H1 (cell line): ENCODE data around the gene GAS7. TPM values are rescaled to one million over a fixed set of nuclear protein-coding genes. Genes with fewer than 3 reads are reported as not detected.

Experiments used
- CTCF ChIA-PET: fragments of 300-600 bp; sonication (Branson Sonifier 250); formaldehyde crosslinking; loops from one replicate; lab custom pipeline; 2021; ENCODE audit not compliant: partially characterized antibody; lab: Charles Lee
- POLR2A ChIA-PET: fragments of 300-600 bp; sonication (Branson Sonifier 250); formaldehyde crosslinking; loops from one replicate; lab custom pipeline; 2021; ENCODE audit warnings: inconsistent platforms; ENCODE audit not compliant: partially characterized antibody; lab: Charles Lee
- DNase-seq, 2 experiments: peaks; one replicate each; pipeline versions ENCODE4 v3.0.0 to v3.0.0-alpha.2; 2010 to 2022; ENCODE audit warnings: low spot score in 2 of 2, low read depth in 1 of 2, mixed read lengths in 1 of 2
- FAIRE-seq: peaks from 2 replicates; lab custom pipeline; 2011; peaks lifted over from hg19 to GRCh38; lab: Jason Lieb, UNC
- H2AFZ ChIP-seq: 2 replicates; pipeline ENCODE4 v1.8.1; 2012; ENCODE audit warnings: low read length, inconsistent platforms
- H2AK5ac ChIP-seq: 2 replicates; pipeline ENCODE4 v1.6.1; 2013; ENCODE audit warnings: low read depth, low read length
- H2BK120ac ChIP-seq: replicated peaks from 2 replicates; pipeline ENCODE3; 2013; ENCODE audit warnings: low read depth, low read length, inconsistent platforms
- H2BK12ac ChIP-seq: 2 replicates; pipeline ENCODE4 v1.6.1; 2013; ENCODE audit warnings: low read depth, low read length
- H2BK15ac ChIP-seq: 2 replicates; pipeline ENCODE4 v1.6.1; 2013; ENCODE audit warnings: low read length
- H2BK20ac ChIP-seq: 2 replicates; pipeline ENCODE4 v1.6.1; 2013; ENCODE audit warnings: low read length
- H2BK5ac ChIP-seq: 2 replicates; pipeline ENCODE4 v1.6.1; 2013; ENCODE audit warnings: low read depth, low read length
- H3K14ac ChIP-seq: 2 replicates; pipeline ENCODE4 v1.6.1; 2013; ENCODE audit warnings: inconsistent platforms; ENCODE audit not compliant: insufficient read length
- H3K18ac ChIP-seq: 2 replicates; pipeline ENCODE4 v1.6.1; 2013; ENCODE audit warnings: low read length; ENCODE audit errors: extremely low read depth
- H3K23ac ChIP-seq: 2 replicates; pipeline ENCODE4 v1.6.1; 2013; ENCODE audit warnings: inconsistent platforms; ENCODE audit not compliant: insufficient read length
- H3K23me2 ChIP-seq: 2 replicates; pipeline ENCODE4 v1.6.1; 2013; ENCODE audit warnings: low read depth, low read length
- H3K27ac ChIP-seq: 2 replicates; pipeline ENCODE4 v1.6.1; 2011; ENCODE audit warnings: low read depth, low read length, inconsistent platforms
- H3K27me3 ChIP-seq, 4 experiments: replicated peaks in 1 of 4; 1 replicate in 1 of 4; 2 replicates in 3 of 4; pipeline versions ENCODE4 v1.6.1 to v1.8.1; 2011 to 2013; ENCODE audit warnings: low read length in 3 of 4, mild to moderate bottlenecking in 3 of 4, inconsistent platforms in 2 of 4, mixed read lengths in 2 of 4, moderate library complexity in 1 of 4; ENCODE audit not compliant: control insufficient read depth in 3 of 4, insufficient read depth in 3 of 4; ENCODE audit errors: extremely low read depth in 1 of 4
- H3K36me3 ChIP-seq, 4 experiments: 2 replicates each; pipeline versions ENCODE4 v1.6.1 to v1.8.1; 2011 to 2013; ENCODE audit warnings: mild to moderate bottlenecking in 4 of 4, low read length in 3 of 4, moderate library complexity in 2 of 4, control low read depth in 1 of 4, inconsistent platforms in 1 of 4; ENCODE audit not compliant: insufficient read depth in 4 of 4, control insufficient read depth in 2 of 4
- H3K4ac ChIP-seq: replicated peaks from 2 replicates; pipeline ENCODE3; 2013; ENCODE audit warnings: low read length, low read depth, mixed read lengths, inconsistent platforms; ENCODE audit not compliant: insufficient read length
- H3K4me1 ChIP-seq, 4 experiments: replicated peaks in 1 of 4; 1 replicate in 1 of 4; 2 replicates in 3 of 4; pipeline versions ENCODE4 v1.6.1 to v1.8.1; 2011 to 2013; ENCODE audit warnings: low read length in 3 of 4, inconsistent platforms in 2 of 4, mixed read lengths in 1 of 4; ENCODE audit not compliant: insufficient read depth in 4 of 4, control insufficient read depth in 3 of 4
- H3K4me2 ChIP-seq, 2 experiments: 2 replicates each; pipeline versions ENCODE4 v1.6.1 to v1.8.1; 2011 to 2013; ENCODE audit warnings: low read depth in 2 of 2, low read length in 2 of 2, control low read depth in 1 of 2, inconsistent platforms in 1 of 2, mild to moderate bottlenecking in 1 of 2; ENCODE audit not compliant: insufficient read depth in 1 of 2
- H3K4me3 ChIP-seq, 4 experiments: fragments of 200-600, 300-600 bp in 1 of 4; sonication (generic), shearing (Covaris generic), sonication (Bioruptor Twin) in 1 of 4; 2 replicates each; pipeline versions ENCODE4 v1.5.1 to v1.8.1; 2011 to 2016; ENCODE audit warnings: low read length in 4 of 4, low read depth in 3 of 4, control low read depth in 2 of 4, inconsistent platforms in 2 of 4, mild to moderate bottlenecking in 2 of 4, mixed read lengths in 1 of 4, moderate library complexity in 1 of 4; ENCODE audit not compliant: insufficient read depth in 2 of 4; ENCODE audit errors: extremely low read depth in 1 of 4
- H3K56ac ChIP-seq: replicated peaks from 2 replicates; pipeline ENCODE3; 2013; ENCODE audit warnings: low read depth, mild to moderate bottlenecking, mixed read lengths, low read length, inconsistent platforms; ENCODE audit not compliant: insufficient read length
- H3K79me1 ChIP-seq: 2 replicates; pipeline ENCODE4 v1.6.1; 2013; ENCODE audit warnings: low read depth, low read length, control low read depth
- H3K79me2 ChIP-seq, 2 experiments: 2 replicates each; pipeline versions ENCODE4 v1.6.1 to v1.8.1; 2012 to 2013; ENCODE audit warnings: low read length in 2 of 2, mild to moderate bottlenecking in 2 of 2, inconsistent platforms in 1 of 2; ENCODE audit not compliant: insufficient read depth in 2 of 2, control insufficient read depth in 1 of 2
- H3K9ac ChIP-seq, 4 experiments: replicated peaks in 1 of 4; 1 replicate in 1 of 4; 2 replicates in 3 of 4; pipeline versions ENCODE4 v1.6.1 to v1.8.1; 2011 to 2013; ENCODE audit warnings: low read depth in 3 of 4, low read length in 3 of 4, control low read depth in 2 of 4, mild to moderate bottlenecking in 2 of 4, moderate library complexity in 2 of 4, inconsistent platforms in 1 of 4; ENCODE audit errors: extremely low read depth in 1 of 4
- H3K9me3 ChIP-seq, 2 experiments: 2 replicates each; pipeline versions ENCODE4 v1.6.1 to v1.8.1; 2012 to 2013; ENCODE audit warnings: mild to moderate bottlenecking in 2 of 2, moderate library complexity in 2 of 2, control low read depth in 1 of 2, inconsistent platforms in 1 of 2, low read depth in 1 of 2, low read length in 1 of 2, mixed read lengths in 1 of 2; ENCODE audit not compliant: insufficient read depth in 2 of 2
- H4K20me1 ChIP-seq, 2 experiments: replicated peaks in 1 of 2; 2 replicates each; pipeline versions ENCODE3 to v1.8.1; 2011 to 2013; ENCODE audit warnings: inconsistent platforms in 2 of 2, low read length in 2 of 2, mild to moderate bottlenecking in 1 of 2; ENCODE audit not compliant: insufficient read depth in 2 of 2, control insufficient read depth in 1 of 2
- H4K5ac ChIP-seq: 2 replicates; pipeline ENCODE4 v1.6.1; 2013; ENCODE audit warnings: low read length, low read depth, mixed read lengths, inconsistent platforms; ENCODE audit not compliant: insufficient read length
- H4K8ac ChIP-seq: 2 replicates; pipeline ENCODE4 v1.8.0; 2013; ENCODE audit warnings: mild to moderate bottlenecking, moderate library complexity, low read length, inconsistent platforms; ENCODE audit not compliant: insufficient read depth; ENCODE audit errors: extremely low read depth
- H4K91ac ChIP-seq: replicated peaks from 2 replicates; pipeline ENCODE3; 2013; ENCODE audit warnings: low read length, mixed read lengths, inconsistent platforms; ENCODE audit not compliant: insufficient read length
- TEAD4 ChIP-seq: IDR thresholded peaks from 2 replicates; pipeline ENCODE4 v1.6.1; 2012; ENCODE audit warnings: low read depth, low read length, inconsistent platforms, mixed read lengths
- WGBS, 2 experiments: shearing (Covaris generic) in 1 of 2; methylation state at CpG; one replicate each; pipeline versions ENCODE4 v1.1.6 to v1.1.7; 2013 to 2015; ENCODE audit warnings: low lambda C conversion rate in 2 of 2, mixed read lengths in 2 of 2, inconsistent platforms in 1 of 2, low coverage in 1 of 2, missing lambda C conversion rate in 1 of 2; ENCODE audit not compliant: insufficient replicate concordance in 2 of 2, insufficient coverage in 1 of 2, insufficient read length in 1 of 2; ENCODE audit errors: extremely low coverage in 1 of 2, missing lambda C conversion rate in 1 of 2; 5-methylcytosine and 5-hydroxymethylcytosine counted together
- polyA plus RNA-seq, 7 experiments: library from polyadenylated mRNA; depleted of rRNA in 3 of 7; stranded (reverse) in 5 of 7; unstranded in 2 of 7; fragments of >200 nt in 5 of 7; fragments of 200-250 nt in 2 of 7; gene quantifications; 1 replicate in 5 of 7; 2 replicates in 1 of 7; 4 replicates in 1 of 7; pipeline versions ENCODE4 v1.2.1 to v1.2.3, GENCODE V29; 2011 to 2013; ENCODE audit warnings: missing spikeins in 2 of 7, mixed read lengths in 2 of 7
- total RNA-seq: library from RNA; stranded (reverse); fragmentation: NEBNext Ultra II Directional; extraction: Animal tissue kit (Norgen Biotek cat#: 25700); gene quantifications from 2 replicates; pipeline ENCODE4 v1.2.1, GENCODE V29; 2021

The GAS7 gene
- total and polyA plus RNA-seq, 2 of the 8 experiments (the other 6 are each of a cell fraction or from before 2014, with no cell fraction given): 5.0 to 14.5 TPM

- Histone ChIP-seq H2BK12ac (no peak overlapping the region), H2BK20ac (no peak overlapping the region), H4K5ac (no peak overlapping the region)
- 84% methylated on average over 7 of the region's 7 CpGs; no CpG with 5 or more reads in 1 of the 2 experiments for WGBS, 2 experiments
- TF ChIP-seq TEAD4: no peak
- TF ChIP-seq, all 59 proteins: peak for 0
- FAIRE-seq: no peak
- no peak overlapping the region for H2BK5ac ChIP-seq
- no peak overlapping the region for H3K9ac ChIP-seq
- DNase-seq: no peak
- no peak overlapping the region; a peak in 1 of 4 replicates for H3K4me2 ChIP-seq
- no peak overlapping the region for H3K4ac ChIP-seq
- no peaks in the 10 kb centered on the region for H3K36me3 ChIP-seq
- no peak overlapping the region for H3K27ac ChIP-seq
- H2AFZ ChIP-seq: no peak overlapping the region
- H4K8ac ChIP-seq: no peak overlapping the region
- no peak overlapping the region for H4K91ac ChIP-seq
- H4K20me1 ChIP-seq: no peaks in the 10 kb centered on the region
- H2BK15ac ChIP-seq: no peak overlapping the region
- H3K4me3 ChIP-seq: no peak overlapping the region
- H3K23me2 ChIP-seq: no peaks in the 10 kb centered on the region
- no peaks in the 10 kb centered on the region for H3K9me3 ChIP-seq
- no peaks in the 10 kb centered on the region for H3K79me1 ChIP-seq
- no peak overlapping the region for H3K14ac ChIP-seq
- peaks cover 0 to 4% (median 2%) of the 10 kb centered on the region in 4 experiments; a peak in 3 of 7 replicates for H3K4me1 ChIP-seq
- H3K23ac ChIP-seq: no peak overlapping the region
- no peak overlapping the region for H3K18ac ChIP-seq
- H3K56ac ChIP-seq: no peak overlapping the region
- ChIA-PET POLR2A (no interaction called here), CTCF (interaction anchor here (0.6 to 5.9 kb wide), 9 partner anchors 10 to 130 kb away, joined by 3 to 49 read pairs (median 4); no protein-coding TSS in a partner anchor)
- H3K79me2 ChIP-seq: no peaks in the 10 kb centered on the region
- no peak overlapping the region for H2BK120ac ChIP-seq
- H2AK5ac ChIP-seq: no peak overlapping the region
- H3K27me3 ChIP-seq: no peaks in the 10 kb centered on the region; a peak in 1 of 7 replicates
Observed at GRCh38 chr17:9908649-9909042, 289.8 kb downstream of the GAS7 start.
